CD4-positive, alpha-beta T cell treated with Interleukin-12 subunit alpha and Interleukin-12 subunit beta, for 1 hour (primary cell): ENCODE data around the gene PAPSS1.
"Not testable (repeated sequence)": the region's sequence is repeated elsewhere in the genome, so short reads cannot be mapped to it uniquely, and the experiment has no call there.

ENCODE experiments used
- DNase-seq: peaks from one replicate; pipeline ENCODE4 v3.0.0-alpha.2; 2020

Gene PAPSS1

DNA sequence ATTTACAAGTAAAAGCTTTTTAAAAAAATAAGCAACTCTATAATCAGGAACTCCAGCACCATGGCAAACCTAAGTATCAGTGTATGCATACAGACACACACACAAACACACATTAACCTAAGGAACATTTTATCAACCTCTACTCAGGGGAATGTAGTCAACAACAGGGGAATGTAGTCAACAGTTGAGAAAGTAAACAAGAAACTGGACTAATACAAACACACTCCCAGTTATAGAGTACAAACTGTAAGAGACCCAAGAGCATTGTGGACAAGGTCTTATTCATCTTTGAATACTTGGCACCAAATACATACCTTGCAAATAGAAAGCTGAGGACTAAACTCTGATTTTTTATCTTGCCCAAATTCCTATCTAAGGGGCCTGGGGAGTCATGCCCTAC lies 36.2 kb downstream of the PAPSS1 start:
- no peak for DNase-seq

- no peak for DNase-seq
These were observed 37.7 kb downstream of the PAPSS1 start for GRCh38 chr4:107682306-107682705.

DNA sequence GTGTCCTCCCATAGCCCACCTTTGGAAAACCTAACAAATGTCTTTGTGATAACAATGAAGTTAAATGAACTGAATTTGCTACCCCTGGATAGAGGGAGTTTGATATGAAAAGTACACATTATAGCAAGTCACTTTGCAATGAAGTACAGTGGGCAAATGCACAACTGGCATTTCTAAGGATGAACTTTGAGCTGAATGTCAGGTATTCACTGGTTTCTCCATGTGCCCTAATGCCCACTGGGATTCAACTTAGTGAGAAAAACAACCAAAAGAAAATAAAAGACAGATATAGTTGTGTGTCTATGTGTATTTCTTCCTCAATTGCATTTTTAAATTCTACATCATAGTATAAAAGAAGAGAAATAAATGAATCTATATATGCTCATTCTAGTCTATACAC lies 51.0 kb downstream of the PAPSS1 start:
- DNase-seq: no peak

GRCh38 chr4:107666134-107666533 lies 53.9 kb downstream of the PAPSS1 start:
- no peak for DNase-seq

GRCh38 chr4:107665001-107665400 lies 55.0 kb downstream of the PAPSS1 start:
- no peak for DNase-seq

DNA sequence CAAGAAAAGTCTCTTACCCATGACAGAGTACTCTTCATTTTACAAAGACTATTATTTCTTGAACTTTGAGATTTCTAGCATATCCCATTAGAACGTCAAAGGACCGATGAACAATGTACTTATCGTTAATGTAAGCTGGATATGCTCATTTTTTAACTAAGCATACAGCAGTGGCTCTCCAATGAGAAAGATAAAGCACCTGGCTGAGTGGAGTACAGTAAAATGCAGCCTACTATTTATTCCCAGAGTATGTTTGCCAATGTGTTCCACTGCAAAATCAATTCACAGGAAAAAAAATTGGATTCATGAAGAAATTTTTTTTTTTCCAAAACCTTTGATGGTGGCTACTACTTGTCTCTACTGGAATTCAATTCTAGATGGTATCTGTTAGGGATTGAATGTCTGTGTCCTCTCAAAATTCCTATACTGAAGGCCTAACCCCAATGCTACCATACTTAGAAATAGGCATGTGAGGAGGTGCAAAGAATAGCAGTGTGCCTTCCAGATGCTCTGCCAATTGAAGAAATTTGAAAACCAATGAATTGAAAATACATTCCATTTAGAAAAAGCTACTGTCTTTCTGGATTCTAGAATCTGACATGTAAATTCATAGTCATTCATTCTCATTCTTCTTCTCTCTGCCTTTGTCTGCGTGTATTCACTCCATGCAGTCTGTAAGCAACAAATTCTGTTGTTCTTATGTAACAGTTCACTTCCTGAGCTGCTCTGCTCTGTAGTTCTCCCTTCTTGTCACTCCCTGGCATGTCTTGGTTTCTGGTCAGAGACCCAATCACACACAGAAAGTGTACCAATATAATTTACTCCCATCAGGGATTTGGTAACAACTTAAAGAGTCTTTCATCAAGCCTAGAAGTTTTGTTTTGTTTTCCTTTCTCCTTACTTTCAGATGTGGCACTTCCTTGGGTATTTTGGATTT lies 61.4 kb downstream of the PAPSS1 start:
- DNase-seq: no peak

- DNase-seq: no peak
These were observed 64.7 kb downstream of the PAPSS1 start for GRCh38 chr4:107655289-107655688.

GRCh38 chr4:107654694-107655093 lies 65.3 kb downstream of the PAPSS1 start:
- DNase-seq: no peak

- DNase-seq: not testable (repeated sequence)
These were observed 68.6 kb downstream of the PAPSS1 start for GRCh38 chr4:107651408-107651807.

DNA sequence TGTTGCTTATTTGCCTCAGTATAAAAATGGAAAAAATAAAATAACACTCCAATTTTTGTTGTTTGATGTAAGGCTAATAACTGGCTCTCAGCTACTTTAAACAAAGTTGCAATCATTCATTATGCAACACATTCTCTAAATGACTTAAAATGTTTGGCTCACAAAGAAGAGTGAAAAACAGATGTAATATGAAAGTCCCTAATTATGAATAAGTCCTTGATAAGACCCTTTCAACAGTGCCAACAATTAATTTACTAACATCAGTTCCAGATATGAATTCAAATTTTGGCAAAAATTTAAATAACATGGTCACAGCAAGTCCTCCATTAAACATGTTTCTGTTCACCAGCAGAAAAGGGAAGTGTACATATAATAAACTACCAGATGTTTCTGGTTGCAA lies 69.8 kb downstream of the PAPSS1 start:
- no peak for DNase-seq

DNA sequence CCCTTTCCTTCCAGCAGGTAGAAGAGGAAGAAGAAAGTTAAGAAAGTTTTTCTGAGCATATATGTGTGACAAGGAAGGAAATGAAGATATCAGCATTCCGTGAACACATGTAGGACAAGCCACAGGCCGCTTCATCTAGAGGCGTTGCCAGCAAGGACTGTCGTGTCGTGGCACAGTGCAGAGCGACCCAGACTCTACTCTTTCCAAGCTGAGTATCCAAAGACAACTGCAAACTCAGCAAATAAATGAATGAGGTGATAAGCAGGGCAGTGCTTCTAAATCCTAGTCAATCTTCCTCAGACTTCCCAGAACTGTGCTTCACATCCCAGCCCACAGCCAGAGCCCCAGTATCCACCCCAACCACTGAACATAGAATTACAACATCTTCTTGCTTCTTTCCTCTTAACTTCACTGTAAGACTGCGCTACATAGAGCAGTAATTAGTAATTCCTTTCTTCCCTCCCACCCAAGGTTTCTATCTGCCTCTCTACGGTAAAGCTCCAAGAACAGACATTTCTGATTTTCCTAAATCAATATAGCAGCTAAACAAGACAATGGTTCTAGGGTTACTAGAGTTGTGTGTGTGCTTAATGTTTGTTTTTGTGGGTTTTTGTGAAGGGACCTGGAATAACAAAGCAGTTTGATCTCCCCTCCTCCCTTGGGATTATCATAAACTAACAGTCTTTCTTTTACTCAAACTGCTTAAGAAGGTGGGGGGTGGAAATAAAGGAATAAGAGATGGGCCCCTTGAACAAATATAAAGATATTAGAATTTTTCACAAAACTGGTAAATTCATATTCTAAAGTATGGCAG lies 71.6 kb downstream of the PAPSS1 start:
- no peak for DNase-seq

- DNase-seq: no peak
These were observed 72.4 kb downstream of the PAPSS1 start for GRCh38 chr4:107647591-107647990.

- DNase-seq: no peak
These were observed 74.4 kb downstream of the PAPSS1 start for GRCh38 chr4:107645604-107646003.

- no peak for DNase-seq
These were observed 77.0 kb downstream of the PAPSS1 start for GRCh38 chr4:107643021-107643420.

DNA sequence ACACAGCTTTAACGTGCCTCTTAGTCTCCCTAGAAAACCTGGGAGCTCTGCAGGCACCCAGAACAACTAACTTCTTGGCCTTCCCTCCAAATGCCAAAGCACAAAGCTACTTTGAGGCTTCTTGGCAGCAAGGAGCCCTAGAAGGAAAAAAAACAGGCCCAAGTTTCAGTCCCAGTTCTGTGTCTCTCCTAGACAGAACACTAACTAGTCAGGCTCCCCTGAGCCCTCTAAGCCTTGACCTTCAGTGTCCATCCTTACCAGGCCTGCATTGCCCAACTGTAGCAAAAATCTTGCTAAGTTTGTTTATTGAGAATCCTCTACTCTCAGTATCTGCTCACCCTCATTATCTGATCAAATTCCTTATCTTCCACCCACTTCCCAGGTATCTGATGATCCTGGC lies 79.2 kb downstream of the PAPSS1 start:
- no peak for DNase-seq

- DNase-seq: no peak
These were observed 79.8 kb downstream of the PAPSS1 start for GRCh38 chr4:107640197-107640596.

DNA sequence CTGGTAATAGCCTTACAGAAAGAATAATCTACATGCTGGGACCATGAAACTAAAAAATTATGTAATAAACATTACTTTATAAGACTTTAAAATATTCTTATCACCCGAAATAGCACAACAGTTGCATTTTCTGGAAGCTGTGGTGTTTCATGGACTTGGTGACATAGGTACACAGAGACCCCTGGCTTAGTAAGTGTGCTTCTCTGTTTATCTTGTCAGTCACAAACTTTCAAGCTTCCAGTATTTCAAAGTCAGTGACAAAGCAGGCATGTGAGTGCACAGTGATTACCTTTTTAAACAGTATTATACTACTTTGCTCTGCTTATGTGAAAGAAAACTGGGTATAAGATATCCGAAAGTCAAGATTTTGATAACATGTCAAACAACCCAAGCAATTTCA lies 84.3 kb downstream of the PAPSS1 start:
- no peak for DNase-seq

GRCh38 chr4:107631560-107631959 lies 88.5 kb downstream of the PAPSS1 start:
- no peak for DNase-seq

DNA sequence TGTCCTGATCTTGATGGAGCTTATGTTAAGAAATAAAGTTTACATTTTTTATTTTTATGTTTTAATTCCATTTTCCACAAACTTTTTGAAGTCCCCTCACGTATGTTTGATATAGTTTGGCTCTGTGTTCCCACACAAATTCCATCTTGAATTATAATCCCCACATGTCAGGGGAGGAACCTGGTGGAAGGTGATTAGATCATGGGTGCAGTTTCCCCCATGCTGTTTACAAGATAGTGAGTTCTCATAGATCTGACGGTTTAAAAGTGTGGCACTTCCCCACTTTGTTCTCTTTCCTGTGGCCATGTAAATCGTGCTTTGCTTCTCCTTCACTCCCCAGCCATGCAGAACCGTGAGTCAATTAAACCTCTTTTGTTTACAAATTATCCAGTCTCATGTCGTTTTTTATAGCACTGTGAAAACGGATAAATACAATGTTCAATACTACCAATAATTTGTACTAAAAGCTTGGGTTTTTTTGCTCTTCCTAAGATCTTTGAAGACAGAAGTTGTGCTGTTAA lies 89.8 kb downstream of the PAPSS1 start:
- DNase-seq: no peak

- no peak for DNase-seq
These were observed 90.7 kb downstream of the PAPSS1 start for GRCh38 chr4:107629318-107629717.

DNA sequence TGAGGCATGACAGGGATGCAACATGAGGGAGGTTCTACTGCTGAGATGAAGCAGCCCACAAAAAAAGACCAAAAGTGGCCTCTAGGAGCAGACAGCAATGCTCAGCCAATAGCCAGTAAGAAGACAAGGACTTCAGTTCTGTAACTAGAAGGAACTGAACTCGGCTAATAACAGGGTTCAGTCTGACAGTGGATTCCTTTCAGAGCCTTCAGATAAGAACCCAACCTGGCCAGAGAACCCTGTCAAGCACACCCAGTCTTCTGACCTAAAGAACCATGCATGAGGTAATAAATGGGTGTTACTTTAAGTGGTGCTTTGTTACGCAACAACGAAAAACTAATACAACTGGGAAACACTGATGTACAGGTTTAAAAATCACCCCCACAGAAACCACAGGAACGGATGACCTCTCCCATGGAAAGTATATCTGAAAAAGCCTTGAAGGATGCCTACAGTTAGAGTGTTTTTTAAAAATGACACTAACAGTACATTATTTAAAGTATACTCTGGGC lies 94.6 kb downstream of the PAPSS1 start:
- no peak for DNase-seq

DNA sequence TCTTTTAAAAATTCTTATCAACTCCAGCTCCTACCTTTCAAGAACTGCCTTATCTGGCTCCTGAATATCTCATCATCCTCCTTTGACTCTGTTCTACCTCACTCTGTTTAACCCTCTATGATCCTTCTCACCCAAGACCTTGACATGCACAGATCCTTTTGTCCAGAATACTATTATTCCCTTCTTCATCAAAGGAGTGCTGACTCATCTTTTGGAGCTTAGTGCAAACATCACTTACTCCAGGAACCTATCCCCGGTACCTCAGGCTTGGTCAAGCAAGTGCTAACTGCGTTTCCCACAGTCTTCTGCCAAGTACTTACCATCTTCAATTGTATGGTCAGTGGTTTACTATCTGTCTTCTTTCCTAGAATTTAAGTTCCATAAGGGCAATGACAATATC lies 96.0 kb downstream of the PAPSS1 start:
- DNase-seq: no peak

DNA sequence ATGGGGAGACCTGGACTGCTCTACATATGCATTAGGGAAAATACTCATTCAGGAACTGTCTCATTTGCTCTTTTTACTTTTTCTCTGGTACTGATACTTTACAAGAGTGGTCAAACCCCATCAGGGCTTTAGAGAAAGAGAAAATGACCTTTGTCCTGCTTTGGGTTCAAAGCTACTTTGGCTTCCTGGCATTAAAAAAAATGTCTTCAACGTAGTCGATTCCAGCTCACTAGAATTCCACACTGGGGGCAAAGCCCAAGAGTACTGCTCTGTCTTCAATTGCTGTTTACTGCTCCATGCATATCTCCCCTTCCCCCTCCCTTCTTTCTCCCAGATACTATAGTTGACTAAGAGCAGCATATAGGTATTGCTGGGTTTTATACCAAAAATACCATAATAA lies 98.0 kb downstream of the PAPSS1 start:
- DNase-seq: no peak

GRCh38 chr4:107619731-107620130 lies 100.3 kb downstream of the PAPSS1 start:
- no peak for DNase-seq
